Left renal cortex interstitium (tissue), 4 donors: ENCODE measurements around the gene ARID1B. TPM values are rescaled to one million over a fixed set of nuclear protein-coding genes. Genes with fewer than 3 reads are reported as not detected.

Source experiments
- DNase-seq, 4 donors: peaks; one replicate each; pipeline ENCODE4 v3.0.0-alpha.2; 2013; ENCODE audit warnings: low read depth in 4 of 4, low spot score in 2 of 4, missing footprints in 1 of 4
- polyA plus RNA-seq, 4 donors: library from polyadenylated mRNA; unstranded; fragments of 120-200 nt; gene quantifications; one replicate each; pipeline ENCODE4 v1.2.1, GENCODE V29; 2013; ENCODE audit not compliant: insufficient read length in 4 of 4

The ARID1B gene
- polyA plus RNA-seq, 4 donors: 68.2 to 91.4 (median 76.9) TPM

- DNase-seq: no peak
Measured at GRCh38 chr6:157244780-157245179, 467.6 kb downstream of the ARID1B start.

GRCh38 chr6:157245436-157245835 is 468.3 kb downstream of the ARID1B start:
- DNase-seq: no peak

DNA sequence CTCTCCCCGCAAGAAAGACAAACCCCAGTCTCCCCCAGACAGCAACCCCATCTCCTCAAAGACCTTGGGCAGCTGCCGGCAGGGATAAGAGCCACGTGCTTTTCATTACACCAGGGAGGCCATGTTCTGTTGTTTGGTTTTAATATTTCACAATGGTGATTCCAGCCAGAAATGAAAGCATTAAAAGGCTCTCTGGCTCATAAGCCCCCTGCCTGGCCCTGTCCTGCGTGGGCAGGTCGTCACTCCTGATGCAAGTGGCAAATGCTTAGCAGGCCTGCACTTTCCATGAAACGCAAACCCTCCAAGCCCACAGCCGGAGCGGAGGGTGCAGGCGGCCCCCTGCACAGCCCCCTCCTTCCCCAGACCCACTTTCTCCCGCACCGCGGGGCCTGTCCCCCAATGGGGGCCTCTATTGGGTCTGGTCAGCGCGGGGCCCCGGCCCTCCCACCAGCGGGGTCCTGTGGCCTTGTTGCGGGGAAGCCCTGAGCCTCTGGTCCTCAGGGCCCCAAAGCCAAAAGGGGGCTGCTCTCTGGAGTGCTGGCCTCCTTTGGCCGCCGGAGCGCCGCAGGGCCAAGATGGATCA is 469.0 kb downstream of the ARID1B start:
- no peak for DNase-seq

DNA sequence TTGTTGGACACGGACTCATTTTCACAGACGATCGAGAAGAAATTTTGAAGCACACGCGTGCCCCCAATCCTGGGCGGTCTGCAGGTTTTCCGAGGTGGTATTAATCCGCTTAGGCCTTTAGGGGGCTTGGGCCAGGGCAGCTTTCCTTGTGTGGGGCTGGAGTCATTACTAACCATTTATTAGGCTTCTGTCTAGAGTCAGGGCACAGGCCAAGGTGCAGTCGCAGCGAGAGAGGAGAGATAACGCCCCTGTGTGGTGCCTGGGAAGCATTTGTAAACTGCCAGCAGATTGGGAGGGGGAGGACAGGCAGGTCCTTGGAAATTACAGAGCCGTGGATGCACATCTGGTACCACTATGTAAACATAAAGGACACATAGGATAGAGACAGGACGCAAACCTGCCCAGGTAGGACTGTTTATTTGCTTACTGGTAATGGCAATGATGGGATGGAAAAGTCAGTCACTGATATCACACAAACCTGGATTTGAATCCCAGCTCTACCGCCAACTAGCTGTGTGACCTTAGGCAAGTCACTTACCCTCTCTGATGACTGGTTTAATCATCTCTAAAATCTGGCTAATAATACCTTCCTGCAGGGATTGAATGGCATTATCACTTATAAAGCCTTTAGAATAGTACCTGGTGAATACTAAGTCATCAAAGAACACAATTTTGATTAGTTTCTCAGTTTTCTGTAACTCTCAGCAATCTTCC is 469.8 kb downstream of the ARID1B start:
- DNase-seq: no peak

- DNase-seq: no peak
Measured at GRCh38 chr6:157248264-157248663, 471.1 kb downstream of the ARID1B start.

GRCh38 chr6:157249826-157250225 is 472.6 kb downstream of the ARID1B start:
- no peak for DNase-seq

GRCh38 chr6:157251586-157252247 is 474.5 kb downstream of the ARID1B start:
- no peak for DNase-seq

DNA sequence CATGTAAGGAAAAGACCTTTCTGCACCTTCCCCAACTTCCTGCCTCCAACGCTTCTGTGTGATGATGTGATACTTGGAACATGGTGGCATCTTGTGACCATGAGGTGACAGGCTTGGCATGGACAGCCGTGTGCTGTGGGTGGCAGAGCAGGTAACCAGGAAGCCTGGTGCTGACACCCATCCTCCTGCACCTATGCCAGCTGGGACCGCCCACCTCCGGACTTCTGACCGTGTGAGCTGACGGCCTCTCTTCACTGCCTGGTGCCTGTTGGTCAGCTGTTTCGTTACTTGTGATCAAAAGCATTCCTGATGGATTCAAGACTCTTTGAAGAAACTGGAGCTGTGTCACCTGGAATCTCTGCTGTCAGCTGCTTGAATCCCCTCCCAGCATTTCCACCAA is 475.8 kb downstream of the ARID1B start:
- no peak for DNase-seq

- DNase-seq: no peak
Measured at GRCh38 chr6:157253699-157254098, 476.5 kb downstream of the ARID1B start.

DNA sequence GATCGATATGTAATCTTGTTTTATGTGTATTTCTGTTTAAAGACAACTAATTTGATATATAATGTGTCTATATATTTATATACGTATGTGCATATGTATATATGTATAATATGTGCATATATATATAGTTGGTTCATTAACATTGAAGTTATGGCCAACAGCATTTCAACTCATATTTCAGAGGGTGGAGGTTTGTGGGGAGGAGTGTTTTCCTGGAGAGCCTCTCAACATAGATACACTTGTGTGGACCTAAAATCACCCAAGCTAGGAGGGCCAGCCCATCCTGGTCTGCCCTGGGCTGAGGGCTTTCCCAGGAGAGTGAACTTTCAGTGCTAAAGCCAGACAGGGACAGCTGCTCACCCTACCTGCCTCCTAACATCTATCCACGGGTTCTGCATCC is 477.4 kb downstream of the ARID1B start:
- DNase-seq: no peak

GRCh38 chr6:157255079-157255478 is 477.9 kb downstream of the ARID1B start:
- no peak for DNase-seq

DNA sequence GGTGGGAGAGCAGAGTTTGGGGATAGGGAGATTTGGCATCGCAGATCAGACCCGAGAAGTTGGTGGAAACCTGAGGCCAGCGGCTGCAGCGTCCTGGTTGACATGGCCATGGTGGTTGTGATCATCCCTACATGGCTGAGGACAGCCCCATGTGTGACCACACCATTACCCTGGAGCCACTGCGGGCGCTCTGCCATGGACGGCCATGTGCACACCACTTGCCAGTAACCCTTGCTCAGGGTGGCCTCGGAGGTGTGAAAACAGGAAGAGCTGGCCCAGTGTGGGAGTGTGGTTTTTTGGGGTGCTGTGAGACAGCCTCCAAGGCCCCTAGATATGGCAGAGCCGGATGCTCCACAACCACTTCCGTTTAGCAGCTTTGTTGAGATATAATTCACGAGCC is 481.7 kb downstream of the ARID1B start:
- no peak for DNase-seq

- no peak for DNase-seq
Measured at GRCh38 chr6:157259443-157259842, 482.3 kb downstream of the ARID1B start.
